IPS-NIHi7 (cell line): Measurements from ENCODE around the gene ACY1.

Experiments
- DNase-seq: peaks from one replicate; pipeline ENCODE4 v3.0.0; 2012; ENCODE audit warnings: mixed read lengths; ENCODE audit errors: extremely low spot score

ACY1 gene

GRCh38 chr3:52005571-52005986 is 22.2 kb downstream of the ACY1 start:
- DNase-seq = peak; percentile 91

DNA sequence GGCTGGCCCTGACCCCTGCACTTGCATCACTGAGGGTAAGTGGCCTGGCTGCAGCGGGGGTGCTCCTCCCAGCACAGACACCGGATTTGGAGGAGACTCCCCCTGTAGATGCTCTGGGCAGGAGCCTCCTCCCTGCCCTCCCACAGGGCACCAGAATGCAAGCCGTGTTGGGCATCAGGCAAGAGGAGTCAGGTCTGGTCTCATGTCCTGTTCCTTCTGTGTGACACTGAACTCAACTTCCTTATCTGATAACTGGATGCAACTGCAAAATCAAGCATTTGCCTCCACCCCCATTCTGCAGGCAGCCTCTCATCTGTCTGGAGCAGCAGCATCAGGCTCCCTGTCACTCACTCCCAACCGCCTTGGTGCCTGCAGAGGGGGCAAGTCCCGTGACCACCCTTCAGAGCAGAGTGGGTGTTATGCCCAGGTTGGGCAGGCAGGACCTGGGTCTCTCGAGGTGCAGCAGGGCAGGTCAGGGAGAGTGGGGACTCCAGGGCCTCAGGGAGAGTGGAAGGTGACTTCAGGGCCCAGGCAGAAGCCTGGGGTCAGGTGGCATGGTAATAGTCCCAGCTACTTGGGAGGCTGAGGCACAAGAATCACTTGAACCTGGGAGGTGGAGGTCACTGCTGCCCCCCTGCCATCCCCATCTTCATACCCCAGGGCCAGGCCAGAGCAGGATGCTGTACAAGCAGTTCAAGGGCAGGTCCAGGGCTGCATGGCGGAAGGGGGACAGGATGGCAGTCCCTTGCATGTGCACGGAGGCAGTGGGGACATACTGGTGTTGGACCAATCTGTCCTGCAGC is 22.9 kb downstream of the ACY1 start:
- DNase-seq = no peak

GRCh38 chr3:52006820-52007133 is 23.4 kb downstream of the ACY1 start:
- no peak for DNase-seq

DNA sequence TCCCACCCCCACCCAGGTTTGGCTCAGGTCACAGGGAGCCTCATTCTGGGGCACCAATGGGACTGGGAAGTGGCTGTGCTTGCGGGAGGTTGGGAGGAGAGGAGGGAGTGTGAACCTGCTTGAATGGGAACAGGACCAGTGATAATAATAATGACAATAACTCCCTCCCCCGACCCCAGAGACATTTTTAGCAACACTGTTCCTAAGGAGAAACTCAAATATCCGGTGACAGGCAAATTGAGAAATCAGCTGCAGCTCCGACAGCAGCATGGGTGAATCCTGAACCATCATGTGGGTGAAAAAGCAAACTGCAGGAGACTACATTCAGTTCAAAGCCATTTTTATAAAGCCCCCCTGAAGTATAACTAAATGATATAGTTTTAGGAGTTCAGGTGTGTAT is 24.0 kb downstream of the ACY1 start:
- no peak for DNase-seq

- no peak for DNase-seq
These were observed 27.1 kb downstream of the ACY1 start for GRCh38 chr3:52010431-52010830.

GRCh38 chr3:52012699-52013098 is 29.4 kb downstream of the ACY1 start:
- DNase-seq = no peak

- no peak for DNase-seq
These were observed 30.7 kb downstream of the ACY1 start for GRCh38 chr3:52013802-52014598.

- DNase-seq = peak; percentile 79
These were observed 31.3 kb downstream of the ACY1 start for GRCh38 chr3:52014613-52015012.

- DNase-seq = no peak
These were observed 32.3 kb downstream of the ACY1 start for GRCh38 chr3:52015438-52016228.

DNA sequence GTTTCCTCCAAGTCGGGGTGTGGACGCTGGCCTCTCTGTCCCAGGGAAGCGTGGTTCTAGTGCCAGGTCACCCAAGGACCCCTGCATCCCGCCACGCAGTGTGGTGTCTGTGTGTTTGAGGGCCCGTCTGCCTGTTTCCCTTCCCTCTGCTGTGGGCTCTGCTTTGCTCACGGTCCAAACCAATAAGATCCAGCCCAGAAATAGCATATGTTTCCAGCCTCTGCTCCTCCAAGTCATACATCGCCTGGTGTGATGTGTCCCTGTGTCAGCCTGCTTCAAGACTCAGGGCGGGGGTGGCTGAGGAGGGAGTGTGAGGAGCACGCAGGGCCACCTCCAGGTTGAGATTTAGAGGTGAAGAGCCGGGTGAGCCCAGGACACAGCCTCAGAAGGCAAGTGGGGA is 34.3 kb downstream of the ACY1 start:
- DNase-seq = no peak

DNA sequence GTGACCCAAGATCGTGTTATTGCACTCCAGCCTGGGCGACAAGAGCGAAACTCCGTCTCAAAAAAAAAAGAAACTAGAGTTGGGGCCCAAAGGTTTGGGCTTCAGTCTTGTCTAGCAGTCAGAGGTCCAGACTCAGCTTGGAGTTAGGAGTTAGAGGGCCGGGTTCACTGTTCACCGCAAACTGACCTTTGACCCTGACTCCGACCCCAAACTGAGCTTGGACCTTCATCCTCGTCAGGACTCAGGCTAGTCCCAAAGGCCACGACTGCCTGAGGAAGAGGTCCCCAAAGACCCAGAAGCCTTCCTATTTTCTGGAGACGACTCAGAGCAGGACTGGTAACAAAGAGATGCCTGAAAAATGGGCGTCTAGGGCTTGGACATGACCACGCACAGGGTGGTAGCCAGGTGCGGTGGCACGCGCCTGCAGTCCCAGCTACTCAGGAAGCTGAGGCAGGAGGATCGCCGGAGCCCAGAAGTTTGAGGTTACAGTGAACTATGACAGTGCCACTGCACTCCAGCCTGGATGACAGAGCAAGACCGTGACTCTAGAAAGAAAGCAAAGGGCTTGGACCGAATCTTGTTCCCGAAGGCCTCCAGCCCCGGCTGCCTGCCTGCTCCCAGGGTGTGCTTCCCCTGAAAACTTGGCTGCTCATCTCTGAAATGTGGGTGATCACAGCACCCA is 35.1 kb downstream of the ACY1 start:
- DNase-seq = no peak

DNA sequence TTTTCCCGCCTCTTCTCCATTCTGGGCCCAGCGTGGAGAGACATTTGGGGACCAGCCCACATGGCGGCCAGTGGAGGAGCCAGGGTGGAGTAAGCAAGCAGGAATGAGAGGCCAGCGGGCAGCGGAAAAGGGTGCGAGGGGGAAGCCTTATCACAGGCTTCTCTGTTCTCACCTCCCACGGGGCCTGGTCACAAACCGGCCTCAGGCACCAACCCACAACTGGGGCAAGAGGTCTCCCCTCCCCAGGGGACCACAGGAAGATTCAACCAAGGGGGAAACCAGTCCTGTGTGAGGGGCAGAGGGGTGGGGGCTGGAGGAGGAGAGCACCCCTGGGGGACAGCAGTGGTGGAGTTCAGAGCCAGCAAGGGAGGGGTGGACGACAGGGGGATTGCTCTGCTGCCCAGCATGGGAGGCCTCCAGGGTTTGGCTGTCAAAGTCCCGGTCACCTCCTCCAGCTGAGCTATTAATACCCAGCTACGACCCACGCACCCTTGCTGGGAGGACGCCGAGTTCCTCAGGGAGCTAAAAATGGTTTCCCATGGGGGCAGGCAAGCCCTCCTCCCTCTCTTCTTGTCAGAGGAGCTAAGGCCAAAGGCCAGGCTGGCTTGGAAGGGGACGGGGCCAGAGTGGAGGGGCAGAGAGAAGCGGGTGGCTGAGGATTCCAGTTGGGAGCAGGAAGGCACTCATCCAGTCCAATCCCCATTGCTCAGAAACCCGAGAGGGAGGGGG is 36.2 kb downstream of the ACY1 start:
- DNase-seq = no peak

DNA sequence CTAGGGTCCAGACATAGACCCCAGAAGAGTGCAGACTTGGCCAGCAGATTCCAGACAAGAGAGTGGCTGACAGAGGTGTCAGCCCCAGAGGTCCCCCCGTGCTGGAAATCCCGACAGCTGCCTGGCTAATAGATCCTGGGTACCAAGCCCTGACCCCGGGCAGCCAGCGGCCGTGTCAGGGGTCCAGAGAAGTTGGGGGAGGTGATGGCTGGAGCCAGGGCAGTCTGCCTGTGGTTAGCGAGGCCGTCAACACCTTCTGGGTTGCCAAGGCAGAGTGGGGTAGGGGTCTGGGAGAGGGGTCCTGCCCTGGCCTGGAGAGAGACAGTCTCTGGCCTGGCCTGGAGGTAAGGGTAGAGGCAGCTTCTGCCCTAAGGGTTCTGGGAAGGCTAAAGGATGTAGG is 37.5 kb downstream of the ACY1 start:
- DNase-seq = no peak

DNA sequence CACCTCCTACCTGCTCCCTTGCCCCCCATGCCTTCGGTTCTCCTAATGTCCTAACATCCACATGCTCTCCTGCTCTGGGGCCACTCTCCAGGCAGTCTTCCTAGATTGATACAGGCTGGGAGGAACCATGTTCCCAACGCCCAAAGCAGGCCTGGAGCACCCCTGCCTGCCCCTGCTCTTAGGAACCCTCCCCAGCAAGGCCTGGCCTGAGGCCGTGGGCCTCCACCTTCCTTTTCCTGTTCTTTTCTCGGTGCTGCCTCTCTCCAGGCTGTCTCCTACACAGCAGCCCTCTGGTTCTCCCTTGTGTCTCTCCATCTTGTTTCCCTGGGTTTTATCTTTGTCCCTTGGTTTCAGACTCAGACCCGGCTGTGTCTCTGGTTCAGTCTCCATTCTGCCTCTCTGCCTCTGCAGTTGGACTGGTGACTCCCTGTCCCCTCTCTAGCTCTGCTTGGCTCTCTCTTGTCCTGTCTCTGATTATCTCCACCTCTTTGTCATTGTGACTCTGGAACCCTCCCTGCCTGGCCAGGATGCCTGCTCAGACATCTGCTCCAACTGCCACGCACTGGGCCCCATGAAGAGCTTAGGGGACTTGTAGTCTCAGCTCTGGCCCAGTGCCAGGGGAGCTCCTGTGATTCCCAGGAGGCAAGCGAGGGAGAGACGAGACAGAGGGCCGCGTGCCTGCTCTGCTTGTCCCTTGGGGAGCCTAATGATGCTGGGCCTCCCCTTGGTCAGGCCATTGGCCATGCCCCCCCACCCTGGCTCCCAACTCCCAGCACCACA is 38.3 kb downstream of the ACY1 start:
- DNase-seq = no peak

GRCh38 chr3:52022323-52023100 is 39.2 kb downstream of the ACY1 start:
- peak; percentile 66 for DNase-seq

DNA sequence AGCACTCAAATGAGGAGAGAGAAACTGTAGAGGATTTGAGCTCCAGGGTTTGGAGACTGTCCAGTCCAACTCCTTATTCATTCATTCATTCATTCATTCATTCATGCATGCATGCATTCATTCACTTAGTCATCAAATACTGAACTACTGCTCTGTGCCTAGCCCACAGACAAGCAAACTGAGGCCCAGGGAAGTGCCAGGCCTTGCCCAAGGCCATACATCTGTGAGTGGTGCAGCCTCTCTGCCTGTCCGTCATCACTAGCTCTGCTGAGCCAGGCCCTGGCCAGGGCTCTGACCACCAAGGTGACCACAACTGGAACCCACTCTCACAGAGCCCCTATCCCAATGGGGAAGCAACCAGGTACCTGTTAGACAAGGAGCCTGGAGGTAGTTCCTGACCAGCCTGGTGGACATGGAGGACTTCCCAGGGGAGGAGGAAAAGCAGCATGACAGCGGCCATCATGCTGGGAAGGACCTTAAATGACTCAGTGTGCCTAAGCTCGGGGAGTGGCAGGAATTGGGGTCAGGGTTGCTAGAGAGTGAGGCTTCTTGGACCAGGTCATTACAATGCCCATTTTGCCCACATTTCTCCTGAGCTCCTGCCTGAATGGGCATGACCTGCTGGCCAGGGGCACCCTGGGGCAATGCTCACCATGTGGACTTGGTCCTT is 39.9 kb downstream of the ACY1 start:
- no peak for DNase-seq

DNA sequence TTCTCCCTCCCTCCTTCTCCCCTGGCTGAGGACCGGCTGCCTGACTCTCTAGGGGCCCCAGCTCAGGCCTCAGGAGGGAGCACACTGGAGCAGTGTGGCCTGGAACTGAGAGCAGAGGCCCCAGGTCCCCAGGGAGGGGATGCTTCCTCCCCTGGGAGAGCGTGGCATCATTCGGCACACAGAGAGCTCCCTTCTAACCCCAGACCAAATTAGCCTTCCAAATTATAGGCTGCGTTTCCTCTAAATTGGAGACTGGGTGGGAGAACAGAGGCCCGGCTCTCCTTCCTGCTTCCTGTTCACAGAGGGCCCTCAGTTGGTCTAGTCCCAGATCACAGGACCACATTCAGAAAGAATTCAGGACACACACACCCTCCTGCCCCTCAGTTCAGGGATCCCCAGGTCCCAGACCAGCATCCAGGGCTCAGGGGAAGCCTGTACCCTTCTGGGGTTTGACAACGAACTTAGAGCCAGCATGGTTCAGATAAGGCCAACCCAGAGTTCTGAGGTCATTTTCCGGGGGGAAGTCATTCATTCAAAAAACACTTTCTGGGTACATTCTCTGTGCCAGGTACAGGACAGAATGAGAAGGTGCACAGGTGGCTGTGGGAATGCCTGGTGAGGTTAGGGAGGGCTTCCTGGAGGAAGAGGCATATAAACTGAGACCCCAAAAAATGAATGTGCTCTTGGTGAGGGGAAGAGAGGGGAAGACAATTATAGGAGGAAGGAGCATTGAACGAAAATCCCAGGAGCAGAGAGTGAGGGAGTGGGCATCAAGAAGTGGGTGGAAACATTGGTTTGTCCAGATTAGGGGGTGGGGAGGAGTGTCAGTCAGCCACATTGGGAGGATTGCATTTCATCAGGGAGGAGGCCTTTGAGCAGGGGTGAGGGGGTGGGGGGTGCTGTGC is 40.8 kb downstream of the ACY1 start:
- no peak for DNase-seq
